ENCODE measurements around the gene ARHGEF18.

Gene ARHGEF18

DNA sequence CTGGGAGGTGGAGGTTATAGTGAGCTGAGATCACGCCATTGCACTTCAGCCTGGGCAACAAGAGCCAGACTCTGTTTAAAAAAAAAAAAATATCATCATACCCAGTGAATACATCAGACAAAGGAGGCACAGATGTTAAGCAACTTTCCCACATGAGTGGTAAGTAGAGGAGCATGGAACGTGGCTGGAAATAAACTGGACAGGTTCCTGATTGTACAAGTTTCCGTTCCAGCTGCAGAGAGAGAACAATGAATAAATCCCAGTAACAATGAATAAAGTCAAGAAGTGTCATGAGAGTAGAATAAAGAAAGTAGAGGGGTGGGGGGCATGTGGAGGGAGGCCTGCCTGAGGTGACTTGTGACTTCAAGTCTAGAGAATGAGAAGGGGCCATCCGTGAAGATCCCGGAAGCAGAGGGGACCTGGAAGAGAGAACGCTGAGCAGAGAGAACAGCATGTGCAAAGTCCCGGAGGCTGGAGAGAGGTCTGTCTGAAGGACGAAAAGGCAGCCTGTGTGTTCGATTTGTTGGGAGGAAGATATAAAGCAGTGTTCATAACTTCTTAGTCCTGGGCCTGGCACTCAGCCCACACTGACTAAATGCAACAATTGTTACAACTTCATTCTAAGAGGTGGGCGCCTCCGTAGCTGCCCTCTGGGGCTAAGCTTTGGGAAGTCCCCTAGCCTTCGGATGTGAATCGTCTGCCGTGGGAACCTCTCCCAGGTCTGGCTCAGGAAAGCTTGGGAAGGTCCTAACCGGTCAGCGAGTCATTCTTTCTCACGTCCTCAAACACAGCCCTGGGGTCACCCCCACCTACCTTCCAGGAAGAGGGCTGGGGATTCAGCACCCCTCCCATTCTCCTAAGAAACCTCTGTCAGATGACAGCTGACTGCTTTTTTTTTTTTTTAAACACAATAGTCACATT, 15.3 kb upstream of the ARHGEF18 start:
- no peak for TF ChIP-seq YY1 (IDR thresholded peaks at IDR 0.05; ENCODE audit: low read depth)
- TF ChIP-seq NFIC (IDR thresholded peaks at IDR 0.05), result no peak
- no peak for TF ChIP-seq CREB1 (IDR thresholded peaks at IDR 0.05; ENCODE audit: low read depth)
- TF ChIP-seq MAX (IDR thresholded peaks at IDR 0.05), result no peak
- no peak for TF ChIP-seq TEAD4 (IDR thresholded peaks at IDR 0.05)
- TF ChIP-seq CEBPB (IDR thresholded peaks at IDR 0.05), result no peak
- TF ChIP-seq, protein P1, sequence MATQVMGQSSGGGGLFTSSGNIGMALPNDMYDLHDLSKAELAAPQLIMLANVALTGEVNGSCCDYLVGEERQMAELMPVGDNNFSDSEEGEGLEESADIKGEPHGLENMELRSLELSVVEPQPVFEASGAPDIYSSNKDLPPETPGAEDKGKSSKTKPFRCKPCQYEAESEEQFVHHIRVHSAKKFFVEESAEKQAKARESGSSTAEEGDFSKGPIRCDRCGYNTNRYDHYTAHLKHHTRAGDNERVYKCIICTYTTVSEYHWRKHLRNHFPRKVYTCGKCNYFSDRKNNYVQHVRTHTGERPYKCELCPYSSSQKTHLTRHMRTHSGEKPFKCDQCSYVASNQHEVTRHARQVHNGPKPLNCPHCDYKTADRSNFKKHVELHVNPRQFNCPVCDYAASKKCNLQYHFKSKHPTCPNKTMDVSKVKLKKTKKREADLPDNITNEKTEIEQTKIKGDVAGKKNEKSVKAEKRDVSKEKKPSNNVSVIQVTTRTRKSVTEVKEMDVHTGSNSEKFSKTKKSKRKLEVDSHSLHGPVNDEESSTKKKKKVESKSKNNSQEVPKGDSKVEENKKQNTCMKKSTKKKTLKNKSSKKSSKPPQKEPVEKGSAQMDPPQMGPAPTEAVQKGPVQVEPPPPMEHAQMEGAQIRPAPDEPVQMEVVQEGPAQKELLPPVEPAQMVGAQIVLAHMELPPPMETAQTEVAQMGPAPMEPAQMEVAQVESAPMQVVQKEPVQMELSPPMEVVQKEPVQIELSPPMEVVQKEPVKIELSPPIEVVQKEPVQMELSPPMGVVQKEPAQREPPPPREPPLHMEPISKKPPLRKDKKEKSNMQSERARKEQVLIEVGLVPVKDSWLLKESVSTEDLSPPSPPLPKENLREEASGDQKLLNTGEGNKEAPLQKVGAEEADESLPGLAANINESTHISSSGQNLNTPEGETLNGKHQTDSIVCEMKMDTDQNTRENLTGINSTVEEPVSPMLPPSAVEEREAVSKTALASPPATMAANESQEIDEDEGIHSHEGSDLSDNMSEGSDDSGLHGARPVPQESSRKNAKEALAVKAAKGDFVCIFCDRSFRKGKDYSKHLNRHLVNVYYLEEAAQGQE (IDR thresholded peaks at IDR 0.05; ENCODE audit: low read depth), result no peak
- no peak for TF ChIP-seq TAF1 (IDR thresholded peaks at IDR 0.05; ENCODE audit: low read depth)

GRCh38 chr19:7336321-7336973, 12.3 kb upstream of the ARHGEF18 start:
- TF ChIP-seq FOXM1 (IDR thresholded peaks at IDR 0.05; ENCODE audit: borderline replicate concordance, low read depth), result no peak
- no peak for TF ChIP-seq TAF1 (IDR thresholded peaks at IDR 0.05; ENCODE audit: low read depth)
- TF ChIP-seq, protein P1 (IDR thresholded peaks at IDR 0.05; ENCODE audit: low read depth), result no peak
- TF ChIP-seq CREB1 (IDR thresholded peaks at IDR 0.05; ENCODE audit: low read depth), result no peak
- no peak for TF ChIP-seq NFIC (IDR thresholded peaks at IDR 0.05)
- TF ChIP-seq EP300 (IDR thresholded peaks at IDR 0.05; ENCODE audit: borderline replicate concordance), result no peak
- no peak for TF ChIP-seq EGR1 (IDR thresholded peaks at IDR 0.05)
- TF ChIP-seq CEBPB (IDR thresholded peaks at IDR 0.05), result no peak
- TF ChIP-seq MAX (IDR thresholded peaks at IDR 0.05), result no peak
- no peak for TF ChIP-seq TEAD4 (IDR thresholded peaks at IDR 0.05)

DNA sequence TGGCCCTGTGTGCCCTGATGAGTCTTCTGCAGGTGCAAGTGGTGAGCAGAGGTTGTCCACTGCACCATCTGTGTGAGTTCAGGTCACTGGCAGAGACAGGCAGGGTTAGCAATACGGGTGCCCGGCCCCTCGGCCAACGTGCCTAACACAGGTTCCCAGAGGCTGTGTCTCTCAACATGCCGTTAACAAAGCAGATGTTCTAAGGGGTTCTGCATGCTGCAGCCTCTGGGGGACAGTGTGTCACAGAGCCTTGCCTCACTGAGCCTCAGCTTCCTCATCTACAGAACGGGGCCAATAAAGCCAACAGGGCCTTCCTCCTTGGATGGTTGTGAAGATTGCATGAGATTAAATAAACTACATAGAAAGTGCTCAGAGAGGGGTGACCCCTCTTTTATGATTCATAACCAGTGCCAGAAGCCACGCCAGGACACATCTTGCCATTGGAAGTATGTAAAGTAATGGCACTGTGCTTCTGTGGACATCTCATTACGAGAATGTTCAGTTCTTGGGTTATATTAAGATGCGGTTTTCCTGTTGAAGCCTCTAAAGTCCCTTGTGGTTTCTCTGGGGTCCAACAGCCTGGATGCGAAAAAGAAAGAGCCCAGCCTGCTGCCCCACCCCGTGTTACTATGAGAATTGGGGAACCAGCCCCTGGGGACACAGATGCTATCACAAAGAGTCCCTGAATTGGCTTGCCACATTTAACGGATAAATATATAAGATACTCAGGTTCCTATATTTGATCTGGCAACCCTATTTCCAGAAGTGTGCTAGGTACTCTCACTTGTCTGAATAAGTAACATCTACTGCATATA, 11.2 kb upstream of the ARHGEF18 start:
- TF ChIP-seq TEAD4 (IDR thresholded peaks at IDR 0.05) (no peak), EP300 (IDR thresholded peaks at IDR 0.05; ENCODE audit: borderline replicate concordance) (no peak), TCF12 (IDR thresholded peaks at IDR 0.05; ENCODE audit: low read depth) (no peak), EGR1 (IDR thresholded peaks at IDR 0.05) (no peak), TAF1 (IDR thresholded peaks at IDR 0.05; ENCODE audit: low read depth) (no peak), CREB1 (IDR thresholded peaks at IDR 0.05; ENCODE audit: low read depth) (no peak), FOXM1 (IDR thresholded peaks at IDR 0.05; ENCODE audit: borderline replicate concordance, low read depth) (no peak), MAX (IDR thresholded peaks at IDR 0.05) (no peak), RAD21 (IDR thresholded peaks at IDR 0.05; ENCODE audit: low read depth) (no peak), YY1 (IDR thresholded peaks at IDR 0.05; ENCODE audit: low read depth) (no peak), ZBTB7A (IDR thresholded peaks at IDR 0.05; ENCODE audit: low read depth) (no peak), NFIC (IDR thresholded peaks at IDR 0.05) (no peak), CEBPB (IDR thresholded peaks at IDR 0.05) (no peak), USF1 (IDR thresholded peaks at IDR 0.05) (no peak)
- TF ChIP-seq, protein P1 (IDR thresholded peaks at IDR 0.05; ENCODE audit: low read depth), result no peak

All from Ishikawa (cell line).